Raji (cell line): ENCODE measurements around the gene GLDC.

Experiments
- POLR2A ChIP-seq: IDR thresholded peaks from 2 replicates; pipeline ENCODE4 v1.6.1; 2011; ENCODE audit warnings: low read depth, low read length, control low read depth; ENCODE audit not compliant: insufficient read depth

GLDC gene

GRCh38 chr9:6525326-6526045 is 120.0 kb downstream of the GLDC start:
- no peak for TF ChIP-seq POLR2A

DNA sequence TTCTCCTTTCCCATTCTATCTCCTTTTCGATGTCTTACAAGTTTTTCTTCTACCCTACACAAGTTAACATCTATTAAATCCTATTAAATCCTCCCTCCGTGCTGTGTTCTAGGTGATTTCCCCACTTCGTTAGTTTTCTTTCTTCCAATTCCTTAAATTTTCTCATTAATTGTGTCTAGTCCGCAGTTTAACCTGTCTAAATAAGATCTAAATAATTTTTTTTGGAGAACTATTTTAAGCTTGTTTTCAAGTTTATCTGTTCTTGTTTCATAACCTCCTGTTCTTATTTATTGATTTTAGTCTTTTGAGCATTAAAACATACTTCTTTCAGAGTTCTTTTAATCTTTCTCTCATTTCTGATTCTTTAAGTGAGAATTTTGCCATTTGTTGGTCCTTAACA is 123.3 kb downstream of the GLDC start:
- no peak for TF ChIP-seq POLR2A

DNA sequence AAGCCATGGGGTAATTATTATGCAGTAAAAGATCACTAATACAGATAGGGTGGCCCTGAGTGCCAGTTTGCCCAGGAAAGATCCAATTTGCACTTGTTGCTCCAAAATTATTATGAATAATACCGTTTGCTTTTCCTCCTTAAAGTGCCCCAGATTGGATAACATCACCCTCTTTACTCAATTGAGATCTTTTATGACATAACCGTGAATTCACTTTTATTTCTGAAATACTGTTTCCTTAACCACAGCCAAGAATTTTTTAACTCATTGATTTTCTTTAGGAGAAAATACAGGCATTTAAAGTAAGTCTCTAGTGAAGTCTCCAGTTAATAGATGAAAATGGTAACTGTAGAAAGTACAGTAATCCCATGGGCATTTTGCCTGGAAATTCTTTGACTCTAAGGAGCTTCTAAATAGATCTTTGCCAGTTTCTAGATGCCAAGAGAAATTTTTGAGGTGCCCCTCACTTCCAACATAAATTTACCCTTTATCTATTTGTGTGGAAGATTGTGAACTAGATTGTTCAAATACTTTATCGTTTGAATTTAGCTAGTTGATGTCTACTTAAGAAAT is 133.4 kb downstream of the GLDC start:
- no peak for TF ChIP-seq POLR2A

DNA sequence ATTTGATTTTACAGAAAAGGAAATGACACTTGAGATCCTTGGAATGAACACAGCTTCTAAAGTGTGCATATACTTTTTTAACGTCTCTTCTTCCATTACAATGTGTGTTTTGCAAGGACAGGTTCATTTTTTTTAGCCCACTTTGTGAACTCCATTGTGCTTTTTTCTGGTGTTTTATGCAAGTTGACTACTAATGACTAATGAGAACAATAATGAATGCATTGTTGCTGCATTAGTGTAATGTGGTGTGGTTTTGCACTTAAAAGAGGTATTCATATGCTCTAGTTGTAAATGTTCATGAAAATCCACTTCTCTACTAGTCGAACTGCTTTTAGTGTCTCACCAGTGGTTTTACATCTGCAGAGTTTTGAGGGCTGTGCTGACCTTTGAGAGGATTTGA is 139.0 kb downstream of the GLDC start:
- no peak for TF ChIP-seq POLR2A

GRCh38 chr9:6502399-6502798 is 143.1 kb downstream of the GLDC start:
- no peak for TF ChIP-seq POLR2A

DNA sequence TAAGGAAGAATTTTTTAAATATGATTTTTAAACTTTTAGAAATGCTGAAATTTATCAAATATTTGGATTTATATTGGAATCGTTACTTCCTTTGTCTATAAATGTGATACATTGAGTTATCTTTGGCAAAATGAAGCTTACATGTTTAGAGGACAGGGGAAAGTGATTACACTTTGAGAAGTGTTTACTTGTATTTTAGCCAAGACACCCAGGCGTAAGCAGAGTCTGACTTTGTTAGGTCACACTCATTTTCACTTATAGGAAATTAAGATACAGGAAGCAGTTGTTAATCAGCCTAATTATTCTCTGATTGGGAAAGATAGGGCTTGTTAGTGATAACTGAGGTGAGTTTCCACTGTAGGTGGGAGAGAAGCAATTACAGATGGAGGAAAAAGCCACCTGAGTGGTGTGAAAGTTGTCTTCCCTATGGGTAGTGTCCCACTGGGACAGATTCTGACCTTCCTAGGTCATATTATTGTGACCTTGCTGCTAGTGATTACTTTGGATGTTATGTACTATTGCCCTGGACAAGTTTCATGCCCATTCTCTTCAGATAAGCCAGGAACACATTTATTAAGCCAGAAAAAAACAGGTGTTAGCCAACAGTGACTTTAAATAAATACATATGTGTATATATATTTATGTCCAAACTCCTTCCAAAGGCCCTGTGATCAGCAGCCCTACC is 143.9 kb downstream of the GLDC start:
- TF ChIP-seq POLR2A = no peak

- TF ChIP-seq POLR2A = no peak
Observed at GRCh38 chr9:6498982-6499381, 146.5 kb downstream of the GLDC start.

- no peak for TF ChIP-seq POLR2A
Observed at GRCh38 chr9:6495466-6495865, 150.1 kb downstream of the GLDC start.

DNA sequence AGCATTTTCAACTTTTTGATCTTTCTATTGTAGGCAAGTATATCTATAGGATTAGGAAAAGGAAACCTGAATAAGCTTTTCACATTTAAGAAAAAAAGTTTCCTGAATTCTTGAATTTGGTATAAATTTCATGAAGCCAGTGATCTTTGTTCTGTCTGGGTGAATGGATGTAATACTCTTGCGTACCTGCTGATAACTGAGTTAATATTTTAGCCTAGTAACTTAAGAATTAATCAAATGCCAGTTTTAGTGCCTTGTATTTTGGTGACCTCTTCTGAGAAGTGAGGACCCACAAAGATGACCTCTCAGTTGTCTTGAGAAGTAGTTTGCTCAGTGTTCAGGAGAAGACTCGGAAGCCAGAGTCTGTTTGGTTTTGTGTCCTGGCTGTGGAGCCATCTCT is 154.7 kb downstream of the GLDC start:
- TF ChIP-seq POLR2A = no peak

DNA sequence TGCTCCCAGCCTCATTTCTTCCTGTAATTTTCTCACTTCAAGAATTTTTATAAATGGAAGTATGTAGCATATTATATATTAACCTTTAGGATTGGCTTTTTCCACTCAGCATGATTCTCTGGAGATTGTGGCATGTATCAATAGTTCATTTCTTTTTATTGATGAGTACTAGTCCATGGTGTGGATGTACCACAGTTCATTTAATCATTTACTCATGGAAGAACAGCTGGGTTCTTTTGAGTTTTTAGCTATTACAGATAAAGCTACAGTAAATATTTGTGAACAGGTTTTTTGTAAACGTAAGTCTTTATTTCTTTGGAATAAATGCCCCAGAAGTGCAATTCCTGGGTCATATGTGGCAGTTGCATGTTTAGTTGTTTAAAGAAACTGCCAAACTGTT is 156.4 kb downstream of the GLDC start:
- no peak for TF ChIP-seq POLR2A

GRCh38 chr9:6488395-6488794 is 157.1 kb downstream of the GLDC start:
- no peak for TF ChIP-seq POLR2A

GRCh38 chr9:6484210-6484609 is 161.3 kb downstream of the GLDC start:
- no peak for TF ChIP-seq POLR2A
